C1 segment of cervical spinal cord (tissue), 14 donors: ENCODE results near the gene TTL.
"Not testable (repeated sequence)": the region's sequence is repeated elsewhere in the genome, so short reads cannot be mapped to it uniquely, and the experiment has no call there.

Experiments
- DNase-seq, 14 donors: peaks; one replicate each; lab custom pipeline; 2025; lab: John Stamatoyannopoulos, UW

TTL gene

DNA sequence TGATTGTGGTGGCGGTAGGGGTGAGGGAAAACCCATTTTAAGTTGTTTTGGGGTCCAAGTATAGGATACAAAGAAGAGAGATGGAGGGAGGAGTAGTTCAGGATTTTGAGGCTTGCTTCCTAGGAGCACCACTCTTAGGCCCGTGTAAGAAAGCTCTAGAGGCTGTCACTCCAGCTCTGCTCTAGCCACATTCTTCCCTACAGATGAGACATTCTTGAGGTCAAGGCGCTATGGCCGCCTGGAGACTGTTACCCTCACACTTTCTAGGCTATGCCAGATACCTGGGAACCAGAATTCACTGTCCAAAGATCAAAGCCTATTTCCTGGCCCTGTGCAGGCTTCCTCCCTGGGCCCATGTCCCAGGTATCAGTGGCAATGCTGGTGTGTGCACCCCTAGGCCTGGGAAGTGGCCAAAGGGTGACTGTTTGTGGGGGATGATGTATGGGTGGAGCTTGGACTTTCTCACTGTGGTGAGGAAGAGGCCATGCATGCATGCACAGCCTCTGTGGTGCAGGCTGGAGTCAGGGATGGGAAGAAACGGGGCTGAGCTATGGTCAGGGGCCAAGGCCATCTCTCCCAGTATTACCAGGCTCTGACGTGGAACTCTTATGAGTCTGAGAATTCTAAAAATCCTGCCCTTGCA, 7.0 kb upstream of the TTL start:
- DNase-seq, result no peak

GRCh38 chr2:112476434-112476833, 5.5 kb upstream of the TTL start:
- DNase-seq, result no peak

- no peak for DNase-seq
Measured at GRCh38 chr2:112480530-112481049, 1.4 kb upstream of the TTL start.

- peak in 13 of 14 donors; percentile 40 to 83 (median 71) for DNase-seq
Measured at GRCh38 chr2:112481050-112481527, 867 bp upstream of the TTL start.

DNA sequence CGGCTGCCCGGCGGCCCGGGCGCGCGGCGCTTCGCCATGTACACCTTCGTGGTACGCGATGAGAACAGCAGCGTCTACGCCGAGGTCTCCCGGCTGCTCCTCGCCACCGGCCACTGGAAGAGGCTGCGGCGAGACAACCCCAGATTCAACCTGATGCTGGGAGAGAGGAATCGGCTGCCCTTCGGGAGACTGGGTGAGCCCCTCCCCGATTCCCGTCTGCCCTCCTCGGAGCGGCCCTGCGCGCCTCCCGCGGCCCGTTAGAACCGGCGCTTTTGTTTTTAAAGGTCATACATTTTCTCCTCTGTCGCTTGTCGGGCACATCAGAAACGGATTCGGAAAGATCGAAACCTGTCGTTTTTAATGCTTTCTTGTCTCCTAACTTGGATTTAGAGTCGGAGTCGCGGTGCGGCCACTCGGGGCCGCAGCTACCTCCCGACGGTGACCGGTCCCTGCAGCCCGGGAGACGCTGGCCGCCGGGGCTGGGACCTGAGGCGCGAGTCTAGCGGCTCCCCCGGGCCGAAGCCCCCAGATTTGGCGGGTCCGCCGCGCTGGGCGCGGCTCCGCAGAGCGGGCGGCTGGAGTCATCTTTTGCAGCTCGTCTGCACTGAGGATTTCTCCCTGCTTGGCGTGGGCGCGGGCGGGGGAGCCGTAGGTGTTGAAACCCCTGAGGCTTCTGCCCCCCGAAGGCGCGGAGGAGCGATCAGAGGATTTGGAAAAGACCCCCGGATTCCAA, 519 bp downstream of the TTL start:
- peak in 9 of 14 donors; percentile 26 to 66 (median 53) for DNase-seq

DNA sequence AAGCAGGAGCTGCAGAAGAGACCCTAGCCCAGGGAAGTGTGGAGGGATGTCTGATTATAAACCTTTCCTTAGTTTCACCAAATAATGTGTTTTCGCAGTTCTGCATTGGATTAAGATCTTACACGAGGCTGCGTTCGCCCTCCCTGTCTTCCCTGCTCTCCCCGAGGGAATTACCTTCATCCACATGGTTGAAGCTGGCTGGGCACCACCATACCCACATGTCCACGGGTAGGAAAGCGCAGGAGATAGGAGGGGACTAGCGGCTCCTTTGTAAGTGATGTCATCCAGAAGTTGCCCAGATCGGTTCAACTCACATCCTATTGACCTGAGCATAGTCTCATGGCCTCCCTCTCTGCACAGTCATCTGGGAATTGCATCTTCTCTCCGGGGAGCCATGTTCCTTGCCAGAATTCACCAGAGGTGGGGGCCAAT, 1.1 kb downstream of the TTL start:
- peak in 2 of 14 donors; percentile 22 to 28 for DNase-seq

- no peak for DNase-seq
Measured at GRCh38 chr2:112483831-112484230, 1.9 kb downstream of the TTL start.

DNA sequence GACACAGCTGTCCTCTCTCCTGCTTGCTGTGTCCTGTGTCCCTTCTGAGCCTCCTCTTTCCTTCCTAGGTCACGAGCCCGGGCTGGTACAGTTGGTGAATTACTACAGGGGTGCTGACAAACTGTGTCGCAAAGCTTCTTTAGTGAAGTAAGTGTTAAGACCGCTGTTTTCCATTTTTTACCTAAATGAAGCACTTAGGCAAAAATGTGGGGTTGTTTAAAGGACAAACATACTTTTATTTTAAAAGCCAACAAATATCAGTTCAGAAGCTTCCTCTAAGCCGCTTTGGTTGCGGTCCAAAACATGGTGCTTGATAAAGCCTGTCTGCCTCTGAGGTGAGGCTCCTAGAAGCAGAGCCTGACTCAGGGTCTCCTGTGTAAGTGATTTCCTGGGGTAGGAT, 3.9 kb downstream of the TTL start:
- no peak for DNase-seq

- DNase-seq, result no peak
Measured at GRCh38 chr2:112486895-112487294, 4.9 kb downstream of the TTL start.

DNA sequence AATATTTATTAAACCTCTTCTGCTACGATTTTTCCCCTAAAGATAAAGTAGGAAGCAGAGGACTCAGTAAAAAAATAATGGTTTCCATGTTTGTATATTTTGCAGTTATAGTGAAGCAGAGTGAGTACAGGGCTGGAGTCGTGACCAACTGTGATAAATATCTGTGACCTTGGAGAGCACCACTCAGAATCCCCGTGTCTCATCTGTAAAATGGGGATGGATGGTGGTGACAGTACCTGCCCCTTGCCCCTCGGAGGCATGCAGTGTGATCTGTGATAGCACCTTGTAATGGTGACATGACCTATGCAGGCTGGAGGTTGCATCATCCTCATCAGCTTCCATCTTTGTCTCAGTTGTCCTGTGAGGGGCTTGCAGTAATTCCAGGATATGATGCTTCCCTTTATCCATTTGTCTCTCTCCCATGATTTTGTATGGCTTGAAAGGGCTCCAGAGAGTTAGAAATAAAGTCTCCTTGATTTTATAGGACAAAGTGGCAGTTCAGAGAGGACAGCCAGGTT, 5.5 kb downstream of the TTL start:
- DNase-seq, result no peak

DNA sequence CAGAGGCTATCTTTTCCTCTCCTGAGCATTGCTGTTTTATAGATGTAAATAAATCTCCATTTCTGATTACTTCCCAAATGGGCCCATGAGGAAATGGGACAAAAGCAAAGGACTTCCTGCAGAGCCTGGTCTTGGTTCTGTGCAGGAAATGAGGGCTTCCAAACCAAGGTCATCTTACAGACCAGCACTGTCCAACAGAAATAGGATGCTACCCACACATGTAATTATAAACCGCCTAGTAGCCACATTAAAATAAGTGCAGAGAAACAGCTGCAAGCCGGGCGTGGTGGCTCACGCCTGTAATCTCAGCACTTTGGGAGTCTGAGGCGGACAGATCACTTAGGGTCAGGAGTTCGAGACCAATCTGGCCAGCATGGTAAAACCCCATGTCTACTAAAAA, 6.2 kb downstream of the TTL start:
- no peak for DNase-seq

DNA sequence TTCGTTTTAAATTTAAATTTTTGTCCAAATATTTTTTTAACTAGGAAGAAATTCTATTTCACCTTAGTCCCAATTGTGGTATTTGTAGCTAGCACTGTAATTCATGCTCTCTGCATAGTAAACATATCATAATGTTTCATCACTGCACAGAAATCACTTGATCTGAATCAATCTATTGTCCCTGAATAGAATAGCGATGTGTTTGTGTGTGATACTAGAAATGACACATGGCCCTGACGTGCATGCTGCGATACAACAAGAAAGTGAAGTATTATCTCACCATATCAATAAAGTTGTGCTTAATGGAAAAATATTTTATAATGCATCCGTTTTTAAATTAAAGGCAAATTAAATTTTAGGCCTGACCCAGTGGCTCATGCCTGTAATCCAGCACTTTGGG, 10.0 kb downstream of the TTL start:
- DNase-seq, result no peak

- no peak for DNase-seq
Measured at GRCh38 chr2:112493048-112493447, 11.1 kb downstream of the TTL start.

DNA sequence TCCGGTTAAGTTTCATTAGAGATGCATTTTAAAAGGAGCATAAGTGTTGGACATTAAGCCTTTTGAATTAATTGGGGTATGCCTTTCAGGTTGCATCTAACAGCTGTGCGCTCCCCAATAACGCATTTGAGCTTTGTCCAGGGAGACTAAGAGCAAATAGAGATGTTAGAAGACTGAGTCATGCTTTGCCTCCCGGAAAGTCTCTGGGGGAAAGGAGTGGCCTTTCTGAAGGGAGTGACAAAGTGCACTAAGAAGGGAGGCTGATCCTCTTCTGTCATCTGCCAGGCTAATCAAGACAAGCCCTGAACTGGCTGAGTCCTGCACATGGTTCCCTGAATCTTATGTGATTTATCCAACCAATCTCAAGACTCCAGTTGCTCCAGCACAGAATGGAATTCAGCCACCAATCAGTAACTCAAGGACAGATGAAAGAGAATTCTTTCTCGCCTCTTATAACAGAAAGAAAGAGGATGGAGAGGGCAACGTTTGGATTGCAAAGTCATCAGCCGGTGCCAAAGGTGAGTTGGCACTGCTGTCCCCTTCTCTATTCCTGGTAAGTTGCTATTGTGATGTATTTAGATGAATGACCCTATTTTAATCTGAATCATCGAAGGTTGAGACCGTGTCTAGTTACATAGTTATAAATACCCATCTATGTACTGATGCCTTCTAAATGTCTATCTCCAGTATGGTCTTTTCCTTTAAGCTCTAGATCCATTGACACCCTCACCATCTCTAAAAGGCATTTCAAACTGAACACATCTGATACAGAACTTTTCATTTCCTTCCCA, 12.1 kb downstream of the TTL start:
- peak in 1 of 14 donors; percentile 17 for DNase-seq

DNA sequence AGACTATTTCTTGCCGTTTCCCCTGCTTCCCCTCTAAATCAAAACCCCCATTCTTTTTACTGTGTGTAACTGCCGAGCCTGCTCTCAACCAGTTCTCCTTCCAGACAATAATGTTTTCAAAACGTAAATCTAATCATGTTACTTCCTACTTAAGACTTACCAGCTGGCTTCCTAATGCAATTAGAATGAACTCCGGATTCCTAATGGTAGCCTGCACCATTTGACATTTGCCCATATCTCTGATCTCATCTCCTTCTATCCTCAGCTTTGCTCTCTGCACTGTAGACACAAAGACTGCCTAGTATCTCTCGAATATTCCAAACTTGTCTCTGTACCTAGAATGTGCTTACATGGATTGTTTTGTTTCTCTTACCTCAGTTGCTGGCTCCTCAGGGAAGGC, 12.9 kb downstream of the TTL start:
- no peak for DNase-seq

DNA sequence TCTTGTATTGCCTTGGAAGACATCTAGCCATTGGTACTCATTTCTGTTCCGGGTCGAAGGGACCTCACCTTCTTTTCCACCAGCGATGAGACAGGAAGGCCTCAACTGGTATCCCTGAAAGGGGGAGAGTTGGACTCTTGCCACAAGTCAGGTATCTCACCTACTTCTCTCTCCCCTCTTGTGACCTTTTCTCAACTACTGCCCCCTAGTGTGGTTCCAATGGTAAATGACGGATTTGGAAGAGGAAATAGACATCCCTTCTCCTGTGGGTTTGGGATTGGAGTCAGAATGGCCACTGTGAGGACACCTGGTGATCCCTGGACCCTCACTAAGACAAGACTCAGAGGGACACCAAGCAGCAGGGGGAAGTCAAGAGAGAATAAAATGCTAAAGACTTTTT, 13.9 kb downstream of the TTL start:
- DNase-seq, result not testable (repeated sequence)

DNA sequence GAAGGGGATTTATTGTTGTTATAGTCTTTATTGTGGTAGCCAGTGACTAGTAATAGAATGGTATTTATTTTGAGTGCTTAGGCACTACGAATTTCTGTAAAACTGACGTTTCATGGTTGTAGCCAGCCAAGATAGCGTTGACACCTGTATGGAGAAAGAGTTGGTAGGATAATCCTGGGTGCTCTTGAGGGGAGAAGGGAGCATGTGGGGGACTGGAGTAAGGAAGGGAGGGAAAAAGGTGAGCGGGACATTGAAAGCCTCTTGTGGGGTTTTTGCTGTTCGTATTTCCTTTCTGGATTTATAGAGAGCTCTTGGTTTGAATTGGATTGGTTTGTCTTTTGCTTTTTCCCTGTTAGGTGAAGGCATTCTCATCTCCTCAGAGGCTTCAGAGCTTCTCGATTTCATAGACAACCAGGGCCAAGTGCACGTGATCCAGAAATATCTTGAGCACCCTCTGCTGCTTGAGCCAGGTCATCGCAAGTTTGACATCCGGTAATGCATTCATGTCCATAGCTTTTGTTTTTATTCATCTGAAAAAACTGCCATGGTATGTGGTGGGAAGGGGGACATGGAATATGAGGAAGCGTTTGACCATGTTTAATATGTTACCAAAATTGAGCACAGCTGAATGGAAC, 19.0 kb downstream of the TTL start:
- peak in 3 of 14 donors; percentile 6 to 16 (median 9) for DNase-seq

DNA sequence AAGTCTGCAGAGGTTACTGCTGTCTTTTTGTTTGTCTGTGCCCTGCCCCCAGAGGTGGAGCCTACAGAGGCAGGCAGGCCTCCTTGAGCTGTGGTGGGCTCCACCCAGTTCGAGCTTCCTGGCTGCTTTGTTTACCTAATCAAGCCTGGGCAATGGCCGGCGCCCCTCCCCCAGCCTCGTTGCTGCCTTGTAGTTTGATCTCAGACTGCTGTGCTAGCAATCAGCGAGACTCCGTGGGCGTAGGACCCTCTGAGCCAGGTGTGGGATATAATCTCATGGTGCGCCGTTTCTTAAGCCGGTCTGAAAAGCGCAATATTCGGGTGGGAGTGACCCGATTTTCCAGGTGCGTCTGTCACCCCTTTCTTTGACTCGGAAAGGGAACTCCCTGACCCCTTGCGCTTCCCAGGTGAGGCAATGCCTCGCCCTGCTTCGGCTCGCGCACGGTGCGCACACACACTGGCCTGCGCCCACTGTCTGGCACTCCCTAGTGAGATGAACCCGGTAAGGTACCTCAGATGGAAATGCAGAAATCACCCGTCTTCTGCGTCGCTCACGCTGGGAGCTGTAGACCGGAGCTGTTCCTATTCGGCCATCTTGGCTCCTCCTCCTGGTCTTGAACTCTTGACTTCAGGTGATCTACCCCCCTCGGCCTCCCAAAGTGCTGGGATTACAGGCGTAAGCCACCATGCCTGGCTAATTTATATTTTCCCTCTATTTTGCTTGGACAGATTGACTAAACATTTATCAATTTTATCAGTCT, 27.5 kb downstream of the TTL start:
- not testable (repeated sequence) for DNase-seq

DNA sequence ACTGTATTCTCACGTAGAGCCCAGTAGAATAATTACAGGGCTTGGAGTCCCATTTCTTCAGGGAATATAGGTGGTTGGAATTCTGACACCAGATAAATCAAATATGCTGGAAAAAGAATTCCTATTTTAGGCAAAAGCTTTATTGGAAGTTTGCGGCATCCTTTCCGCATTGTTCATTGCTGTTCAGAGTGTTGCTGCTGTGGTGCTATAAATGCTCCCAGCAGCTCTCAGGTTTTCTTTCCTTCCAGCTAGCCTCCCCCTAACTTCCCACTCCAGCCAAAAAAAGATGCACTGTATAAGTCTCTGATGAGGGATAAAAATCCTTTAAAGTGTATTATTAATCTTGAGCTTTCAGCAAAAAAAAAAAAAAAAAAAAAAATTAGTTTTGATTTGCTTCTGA, 34.8 kb downstream of the TTL start:
- DNase-seq, result no peak

- DNase-seq, result no peak
Measured at GRCh38 chr2:112518807-112519206, 36.9 kb downstream of the TTL start.

GRCh38 chr2:112519506-112519905, 37.5 kb downstream of the TTL start:
- DNase-seq, result no peak
